Measurements from ENCODE around the gene FBXL19.
A peak's percentile ranks its signal among the peaks of the same experiment; 100 is the strongest.

FBXL19 gene

DNA sequence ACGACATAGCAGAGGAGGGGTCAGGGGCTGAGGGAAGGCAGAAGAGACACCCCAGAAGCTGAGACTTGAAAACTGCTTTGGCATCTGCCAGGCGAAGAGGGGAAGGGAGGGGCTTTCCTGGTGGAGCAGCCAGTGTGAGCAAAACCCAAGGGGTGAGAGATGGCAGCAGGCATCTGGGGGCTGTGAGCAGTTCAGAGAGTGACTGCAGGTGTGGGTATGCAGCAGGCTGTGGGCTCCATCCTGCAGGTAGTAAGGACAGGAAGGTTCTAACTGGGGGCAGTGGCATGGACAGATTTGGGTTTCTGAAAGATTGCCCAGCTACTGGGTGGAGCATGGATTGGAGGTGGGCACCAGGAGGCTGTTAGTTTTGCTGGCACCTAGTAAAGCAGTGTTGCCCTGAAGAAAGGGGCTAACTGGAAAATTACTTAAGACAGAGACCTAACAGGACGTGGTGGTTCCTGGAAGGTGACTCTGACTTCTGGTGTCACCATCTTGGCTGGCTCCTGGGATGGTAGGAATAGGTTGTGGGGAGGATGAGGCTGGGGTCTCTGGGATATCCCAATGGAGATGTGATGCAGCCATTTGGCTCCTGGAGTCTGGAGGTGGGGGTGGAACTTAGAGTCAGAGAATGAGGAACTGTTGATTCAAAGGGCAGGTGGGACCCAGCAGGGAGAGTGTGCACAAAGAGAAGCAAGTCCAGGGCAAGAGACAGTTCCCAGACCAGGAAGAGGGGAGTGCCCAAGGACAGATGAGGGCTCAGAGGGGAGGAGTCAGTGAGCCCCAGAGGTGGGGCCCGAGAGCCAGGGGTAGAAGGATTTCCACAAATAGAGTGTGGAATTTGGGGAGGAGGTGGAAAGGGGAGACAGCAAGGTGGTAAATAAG is 40.7 kb upstream of the FBXL19 start:
- in situ Hi-C loops (cut with MboI; ENCODE audit: low pct_unique_long_range_greater_than_20kb, low sequenced_read_pairs, unreplicated experiment), result no loop called here
- TF ChIP-seq, protein P1, sequence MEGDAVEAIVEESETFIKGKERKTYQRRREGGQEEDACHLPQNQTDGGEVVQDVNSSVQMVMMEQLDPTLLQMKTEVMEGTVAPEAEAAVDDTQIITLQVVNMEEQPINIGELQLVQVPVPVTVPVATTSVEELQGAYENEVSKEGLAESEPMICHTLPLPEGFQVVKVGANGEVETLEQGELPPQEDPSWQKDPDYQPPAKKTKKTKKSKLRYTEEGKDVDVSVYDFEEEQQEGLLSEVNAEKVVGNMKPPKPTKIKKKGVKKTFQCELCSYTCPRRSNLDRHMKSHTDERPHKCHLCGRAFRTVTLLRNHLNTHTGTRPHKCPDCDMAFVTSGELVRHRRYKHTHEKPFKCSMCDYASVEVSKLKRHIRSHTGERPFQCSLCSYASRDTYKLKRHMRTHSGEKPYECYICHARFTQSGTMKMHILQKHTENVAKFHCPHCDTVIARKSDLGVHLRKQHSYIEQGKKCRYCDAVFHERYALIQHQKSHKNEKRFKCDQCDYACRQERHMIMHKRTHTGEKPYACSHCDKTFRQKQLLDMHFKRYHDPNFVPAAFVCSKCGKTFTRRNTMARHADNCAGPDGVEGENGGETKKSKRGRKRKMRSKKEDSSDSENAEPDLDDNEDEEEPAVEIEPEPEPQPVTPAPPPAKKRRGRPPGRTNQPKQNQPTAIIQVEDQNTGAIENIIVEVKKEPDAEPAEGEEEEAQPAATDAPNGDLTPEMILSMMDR (IDR thresholded peaks at IDR 0.05; ENCODE audit: extremely low read depth, insufficient read depth, missing control alignments), result no peak
- no peak for DNase-seq (ENCODE audit: low spot score)

DNA sequence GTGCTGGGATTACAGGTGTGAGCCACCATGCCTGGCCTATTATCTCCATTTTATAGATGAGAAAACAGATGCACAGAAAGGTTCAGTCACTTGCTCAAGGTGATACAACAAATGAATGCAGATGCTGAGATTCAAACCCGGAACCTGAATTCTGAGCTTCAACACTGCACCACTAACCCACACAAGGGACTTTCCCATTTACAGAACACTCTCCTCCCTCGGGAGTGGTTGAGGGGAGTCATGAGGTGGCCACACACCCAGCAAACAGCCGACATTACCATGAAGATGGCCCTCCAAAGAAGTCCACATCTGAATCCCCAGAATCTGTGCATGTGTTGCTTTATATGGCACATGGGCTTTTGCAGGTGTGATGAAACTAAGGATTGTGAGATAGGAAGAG is 38.6 kb upstream of the FBXL19 start:
- peak; percentile 60 for DNase-seq (ENCODE audit: low spot score)
- in situ Hi-C loops (cut with MboI; ENCODE audit: low pct_unique_long_range_greater_than_20kb, low sequenced_read_pairs, unreplicated experiment), result no loop called here

DNA sequence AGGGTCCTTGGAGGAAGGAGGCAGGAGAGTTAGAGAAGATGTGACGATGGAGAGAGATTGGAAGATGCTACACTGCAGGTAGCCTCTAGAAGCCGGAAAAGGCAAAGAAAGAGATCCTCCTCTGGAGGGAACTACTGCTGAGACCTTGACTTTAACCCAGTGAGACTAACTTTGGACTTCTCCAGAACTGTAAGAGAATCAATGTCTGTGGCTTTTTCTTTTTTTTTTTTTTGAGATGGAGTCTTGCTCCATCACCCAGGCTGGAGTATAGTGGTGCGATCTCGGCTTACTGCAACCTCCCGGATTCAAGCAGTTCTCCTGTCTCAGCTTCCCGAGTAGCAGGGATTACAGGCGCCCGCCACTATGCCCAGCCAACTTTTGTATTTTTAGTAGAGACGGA is 38.2 kb upstream of the FBXL19 start:
- no peak for DNase-seq (ENCODE audit: low spot score)
- in situ Hi-C loops (cut with MboI; ENCODE audit: low pct_unique_long_range_greater_than_20kb, low sequenced_read_pairs, unreplicated experiment), result no loop called here
- TF ChIP-seq, protein P1 (IDR thresholded peaks at IDR 0.05; ENCODE audit: extremely low read depth, insufficient read depth, missing control alignments), result no peak

More for the DNA sequence above, 38.6 kb upstream of the FBXL19 start:
- TF ChIP-seq, protein P1 (IDR thresholded peaks at IDR 0.05; ENCODE audit: extremely low read depth, insufficient read depth, missing control alignments), result no peak

DNA sequence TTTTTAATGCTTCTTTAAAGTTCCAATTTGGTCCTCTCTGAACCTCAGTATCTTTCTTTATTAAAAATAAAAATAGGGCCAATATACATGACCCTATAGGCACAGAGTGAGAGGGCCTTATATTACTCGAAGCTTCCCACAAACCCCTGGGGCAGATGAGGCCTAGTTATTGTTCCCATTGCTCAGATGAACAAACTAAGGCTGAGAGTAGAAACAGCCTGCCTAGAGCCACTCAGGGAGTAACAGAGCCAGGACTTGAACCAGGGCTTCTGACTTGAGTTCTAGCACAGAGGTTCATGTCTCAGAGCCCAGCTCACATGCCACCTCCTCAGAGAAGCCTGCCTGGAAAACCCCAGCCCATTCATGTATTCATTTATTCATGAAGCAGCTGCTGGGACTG is 37.2 kb upstream of the FBXL19 start:
- TF ChIP-seq, protein P1 (IDR thresholded peaks at IDR 0.05; ENCODE audit: extremely low read depth, insufficient read depth, missing control alignments), result no peak
- peak; percentile 1 for DNase-seq (ENCODE audit: low spot score)
- in situ Hi-C loops (cut with MboI; ENCODE audit: low pct_unique_long_range_greater_than_20kb, low sequenced_read_pairs, unreplicated experiment), result no loop called here

DNA sequence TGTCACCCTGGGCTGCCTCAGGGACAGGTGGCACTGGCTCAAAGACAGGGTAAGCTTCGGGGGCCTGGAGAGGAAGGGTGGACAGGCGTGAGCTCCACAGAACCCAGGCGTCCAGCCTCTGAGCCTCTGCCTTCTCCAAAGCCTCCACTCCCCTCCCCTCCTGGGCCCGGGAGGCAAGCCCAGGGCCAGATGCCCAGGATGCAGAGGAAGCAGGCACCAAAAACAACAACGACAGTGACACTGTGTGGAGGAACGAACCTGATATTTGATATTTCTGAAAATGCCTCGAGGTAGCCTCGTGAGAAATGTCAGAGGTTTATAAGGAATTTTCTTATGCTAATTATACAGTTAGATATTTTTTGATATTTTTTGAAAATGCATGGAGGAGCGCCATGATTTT is 35.4 kb upstream of the FBXL19 start:
- TF ChIP-seq, protein P1 (IDR thresholded peaks at IDR 0.05; ENCODE audit: extremely low read depth, insufficient read depth, missing control alignments), result no peak
- in situ Hi-C loops (cut with MboI; ENCODE audit: low pct_unique_long_range_greater_than_20kb, low sequenced_read_pairs, unreplicated experiment), result no loop called here
- no peak for DNase-seq (ENCODE audit: low spot score)

DNA sequence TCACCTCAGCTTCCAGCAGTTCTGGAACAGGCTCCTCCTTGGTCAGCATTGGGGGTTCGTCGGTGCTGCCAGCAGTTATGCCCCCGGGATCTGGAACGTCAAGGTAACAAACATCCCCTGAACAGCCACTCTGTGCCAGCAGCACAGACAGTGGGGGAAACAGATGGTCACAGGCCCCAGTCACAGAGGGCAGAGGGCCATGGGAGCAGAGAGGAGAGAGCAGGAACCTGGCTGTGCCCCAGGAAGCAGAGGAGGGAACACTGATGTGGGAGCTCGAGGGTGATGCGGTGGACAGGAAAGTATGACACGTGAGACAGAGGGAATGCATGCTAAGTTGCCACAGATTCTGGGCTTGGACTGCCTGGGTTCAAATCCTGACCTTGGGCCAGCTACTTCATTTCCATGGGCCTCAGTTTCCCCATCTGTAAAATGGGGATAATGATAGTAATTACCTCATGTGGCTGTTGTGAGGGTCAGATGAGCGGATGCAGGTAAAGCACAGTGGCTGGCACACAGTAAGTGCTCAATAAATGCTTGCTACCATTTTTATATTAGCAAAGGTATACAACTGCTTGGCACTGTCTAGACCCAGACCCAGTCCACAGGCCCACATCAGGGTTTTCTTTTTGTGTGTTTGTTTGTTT is 34.4 kb upstream of the FBXL19 start:
- no peak for DNase-seq (ENCODE audit: low spot score)
- in situ Hi-C loops (cut with MboI; ENCODE audit: low pct_unique_long_range_greater_than_20kb, low sequenced_read_pairs, unreplicated experiment), result no loop called here
- TF ChIP-seq, protein P1 (IDR thresholded peaks at IDR 0.05; ENCODE audit: extremely low read depth, insufficient read depth, missing control alignments), result no peak

Measured in GM13977 (cell line).